Endothelial cell of umbilical vein (primary cell): ENCODE results near the gene PSMB2. TPM values are rescaled to one million over a fixed set of nuclear protein-coding genes. Genes with fewer than 3 reads are reported as not detected.

Source experiments
- BruUV-seq: library from RNA; stranded (reverse); fragments of 400-500 nt; replicated peaks from 2 replicates; lab custom pipeline; 2021; lab: Mats Ljungman, UMichigan
- CTCF ChIA-PET: fragments of 300-600, 350-600 bp; sonication (Branson Sonifier 250); formaldehyde crosslinking; loops from one replicate; lab custom pipeline; 2021; ENCODE audit warnings: antibody characterized with exemption, inconsistent platforms; lab: Charles Lee
- POLR2A ChIA-PET: fragments of 300-600, 350-600 bp; sonication (Branson Sonifier 250); formaldehyde crosslinking; loops from one replicate; lab custom pipeline; 2021; ENCODE audit warnings: antibody characterized with exemption, inconsistent platforms; lab: Charles Lee
- DNase-seq: peaks from one replicate; pipeline ENCODE4 v3.0.0-alpha.2; 2011; ENCODE audit warnings: low read depth, low spot score
- FAIRE-seq: peaks from 2 replicates; lab custom pipeline; 2011; peaks lifted over from hg19 to GRCh38; lab: Jason Lieb, UNC
- H2AFZ ChIP-seq: 2 replicates; pipeline ENCODE4 v1.6.0; 2012; ENCODE audit warnings: low read depth, low read length, control low read depth, inconsistent platforms
- H3K27ac ChIP-seq: 2 replicates; pipeline ENCODE4 v1.5.1; 2011; ENCODE audit warnings: low read depth, mild to moderate bottlenecking, control low read depth, low read length, moderate library complexity; ENCODE audit not compliant: insufficient read depth
- H3K27me3 ChIP-seq, 2 experiments: 2 replicates each; pipeline versions ENCODE4 v1.6.0 to v1.6.1; 2011; ENCODE audit warnings: low read length in 2 of 2, mixed read lengths in 1 of 2; ENCODE audit not compliant: control insufficient read depth in 2 of 2, insufficient read depth in 2 of 2
- H3K36me3 ChIP-seq, 2 experiments: 2 replicates in 1 of 2; 3 replicates in 1 of 2; pipeline ENCODE4 v1.5.1; 2011; ENCODE audit warnings: low read length in 2 of 2, mild to moderate bottlenecking in 1 of 2, moderate library complexity in 1 of 2; ENCODE audit not compliant: control insufficient read depth in 2 of 2, insufficient read depth in 2 of 2; ENCODE audit errors: extremely low read depth in 1 of 2
- H3K4me1 ChIP-seq: 3 replicates; pipeline ENCODE4 v1.5.1; 2011; ENCODE audit warnings: mild to moderate bottlenecking, low read length; ENCODE audit not compliant: control insufficient read depth, insufficient read depth; ENCODE audit errors: extremely low read depth
- H3K4me2 ChIP-seq: 2 replicates; pipeline ENCODE4 v1.6.1; 2011; ENCODE audit warnings: low read length, control low read depth, mixed read lengths; ENCODE audit not compliant: insufficient read depth
- H3K4me3 ChIP-seq, 3 experiments: fragments of 200-600 bp in 1 of 3; sonication (generic), shearing (Covaris generic) in 1 of 3; replicated peaks in 1 of 3; 2 replicates each; pipeline ENCODE4 v1.5.1; 2011 to 2016; ENCODE audit warnings: control low read depth in 3 of 3, low read length in 3 of 3, mild to moderate bottlenecking in 2 of 3, inconsistent platforms in 1 of 3, low read depth in 1 of 3, moderate library complexity in 1 of 3; ENCODE audit not compliant: insufficient read depth in 1 of 3
- H3K79me2 ChIP-seq: 2 replicates; pipeline ENCODE4 v1.6.0; 2012; ENCODE audit warnings: low read length, inconsistent platforms; ENCODE audit not compliant: control insufficient read depth, insufficient read depth
- H3K9ac ChIP-seq: replicated peaks from 2 replicates; pipeline ENCODE3; 2011; ENCODE audit warnings: low read length, control low read depth; ENCODE audit not compliant: insufficient read depth; ENCODE audit errors: extremely low read depth
- H3K9me1 ChIP-seq: replicated peaks from 3 replicates; pipeline ENCODE4 v1.6.0; 2011; ENCODE audit warnings: mild to moderate bottlenecking, low read length; ENCODE audit not compliant: control insufficient read depth, insufficient read depth; ENCODE audit errors: extremely low read depth
- H3K9me3 ChIP-seq: replicated peaks from 2 replicates; pipeline ENCODE4 v1.5.1; 2012; ENCODE audit warnings: low read length, inconsistent platforms; ENCODE audit not compliant: control insufficient read depth, insufficient read depth
- H4K20me1 ChIP-seq: replicated peaks from 2 replicates; pipeline ENCODE3; 2011; ENCODE audit warnings: mild to moderate bottlenecking, low read length; ENCODE audit not compliant: control insufficient read depth, insufficient read depth; ENCODE audit errors: extremely low read depth
- EZH2 ChIP-seq: IDR thresholded peaks from 2 replicates; pipeline ENCODE4 v1.6.1; 2012; ENCODE audit warnings: borderline replicate concordance, low read depth, mild to moderate bottlenecking, moderate library complexity, low read length, inconsistent platforms; ENCODE audit not compliant: severe bottlenecking
- FOS ChIP-seq: IDR thresholded peaks from 2 replicates; pipeline ENCODE4 v1.6.1; 2011; ENCODE audit warnings: mild to moderate bottlenecking, low read length, moderate library complexity, borderline replicate concordance; ENCODE audit not compliant: insufficient read depth
- GATA2 ChIP-seq: IDR thresholded peaks from 2 replicates; pipeline ENCODE4 v1.7.0; 2011; ENCODE audit warnings: low read depth, mild to moderate bottlenecking, moderate library complexity, mixed read lengths, low read length; ENCODE audit not compliant: insufficient read length, insufficient read depth
- JUN ChIP-seq: IDR thresholded peaks from 2 replicates; pipeline ENCODE4 v1.6.1; 2011; ENCODE audit warnings: borderline replicate concordance, low read depth; ENCODE audit not compliant: insufficient read length, insufficient read depth
- MYC ChIP-seq: IDR thresholded peaks from one replicate; pipeline ENCODE4 v1.6.1; 2011; ENCODE audit warnings: mild to moderate bottlenecking, low read depth, low read length
- POLR2A ChIP-seq: IDR thresholded peaks from 2 replicates; pipeline ENCODE4 v1.6.1; 2012; ENCODE audit warnings: low read depth, mild to moderate bottlenecking, control low read depth, low read length
- POLR2AphosphoS5 ChIP-seq: IDR thresholded peaks from 2 replicates; pipeline ENCODE4 v1.6.1; 2012; ENCODE audit warnings: low read depth, mild to moderate bottlenecking, control low read depth, low read length, moderate library complexity; ENCODE audit not compliant: insufficient read depth
- dilution Hi-C: fragments of 300-500 bp; cut with MboI; formaldehyde crosslinking; loops from one replicate; pipeline ENCODE4 v1.15.0; 2019; ENCODE audit warnings: low sequenced_read_pairs; ENCODE audit not compliant: extremely low pct_ligation_motif_present
- intact Hi-C: fragments of 100-400 bp; cut with micrococcal nuclease; formaldehyde crosslinking; loops from one replicate; pipeline ENCODE4 v1.10.0; 2022
- polyA plus RNA-seq, 4 experiments: library from polyadenylated mRNA; depleted of rRNA in 3 of 4; stranded (reverse) in 3 of 4; unstranded in 1 of 4; fragments of >200 nt; gene quantifications; 2 replicates each; pipeline versions ENCODE4 v1.2.1 to v1.2.3, GENCODE V29; 2011 to 2012; ENCODE audit warnings: missing spikeins in 1 of 4
- total RNA-seq: library from RNA; stranded (reverse); gene quantifications from 2 replicates; pipeline ENCODE4 v1.2.3, GENCODE V29; 2021
- TF ChIP-seq, protein P1 (sequence below): IDR thresholded peaks from 2 replicates; pipeline ENCODE4 v1.6.1; 2011; ENCODE audit not compliant: insufficient read depth, insufficient read length
- TF ChIP-seq, protein P2 (sequence below), 2 donors: IDR thresholded peaks; 1 replicate in 1 of 2; 2 replicates in 1 of 2; pipeline ENCODE4 v1.5.1; 2011; ENCODE audit warnings: low read length in 2 of 2, mild to moderate bottlenecking in 2 of 2, moderate library complexity in 2 of 2, control low read depth in 1 of 2, inconsistent platforms in 1 of 2, low read depth in 1 of 2; ENCODE audit not compliant: insufficient read depth in 1 of 2; ENCODE audit errors: extremely low read depth in 1 of 2

The PSMB2 gene
- total and polyA plus RNA-seq, 2 donors (not counting 3 experiments of a cell fraction or from before 2014, with no cell fraction given) = 93.6 to 118 TPM

DNA sequence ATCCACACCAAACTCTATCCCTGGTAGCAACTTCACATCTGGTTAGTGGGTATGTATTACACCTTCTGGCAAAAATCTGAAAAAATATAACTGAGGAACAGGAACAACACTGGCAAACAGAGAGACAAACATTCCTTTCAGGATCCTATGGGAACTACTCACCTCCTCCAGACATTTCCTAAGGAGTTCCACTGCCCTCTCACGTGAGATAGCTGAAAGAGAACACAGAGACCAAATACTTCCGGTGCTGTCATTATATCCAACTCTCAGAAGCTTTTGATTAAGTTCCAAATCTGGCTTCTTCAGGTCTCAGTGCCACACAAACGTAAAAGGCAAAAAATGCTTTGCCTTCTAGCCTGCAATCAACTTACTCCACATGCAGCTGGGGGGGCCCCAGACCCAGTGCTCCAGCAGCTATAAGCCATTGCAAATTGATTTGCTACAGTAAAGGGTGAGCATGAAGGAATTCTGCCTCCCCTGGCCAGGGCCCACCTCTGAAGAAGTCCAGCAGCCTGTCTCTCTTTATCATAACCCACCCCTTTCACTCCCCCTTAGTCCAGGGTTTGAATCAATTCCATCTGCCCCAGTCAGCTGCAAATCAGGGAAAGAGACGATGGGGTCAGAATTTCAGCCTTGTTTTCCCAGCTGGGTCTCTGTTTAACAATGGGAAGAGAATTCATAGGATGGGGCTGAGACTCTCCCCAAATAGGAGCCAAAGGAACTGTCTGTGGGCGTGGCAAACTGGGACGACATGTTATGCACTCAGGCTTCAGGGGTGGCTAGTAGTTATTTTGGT lies 36.1 kb downstream of the PSMB2 start:
- H3K9me1 ChIP-seq = no peaks in the 10 kb centered on the region
- peaks cover 26% of the 10 kb centered on the region for H3K79me2 ChIP-seq
- no peak overlapping the region for H2AFZ ChIP-seq
- no peak for DNase-seq
- intact Hi-C loops = no loop called here
- dilution Hi-C loops = no loop called here
- H3K27ac ChIP-seq = no peak overlapping the region
- H3K9ac ChIP-seq = no peak overlapping the region
- no peaks in the 10 kb centered on the region for H3K9me3 ChIP-seq
- H4K20me1 ChIP-seq = no peaks in the 10 kb centered on the region
- no peak for FAIRE-seq
- H3K4me2 ChIP-seq = no peak overlapping the region
- ChIA-PET POLR2A (no interaction called here), CTCF (interaction anchor here (1.1 kb wide), 1 partner anchor 110 kb away, joined by 3 read pairs; no protein-coding TSS in a partner anchor)
- peaks cover 26 to 28% of the 10 kb centered on the region in 2 experiments for H3K36me3 ChIP-seq
- H3K27me3 ChIP-seq = no peaks in the 10 kb centered on the region
- H3K4me1 ChIP-seq = no peaks in the 10 kb centered on the region
- BruUV-seq = no TSS peak
- TF ChIP-seq, protein P1, sequence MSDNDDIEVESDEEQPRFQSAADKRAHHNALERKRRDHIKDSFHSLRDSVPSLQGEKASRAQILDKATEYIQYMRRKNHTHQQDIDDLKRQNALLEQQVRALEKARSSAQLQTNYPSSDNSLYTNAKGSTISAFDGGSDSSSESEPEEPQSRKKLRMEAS = no peak
- no peak for TF ChIP-seq POLR2AphosphoS5
- H3K4me3 ChIP-seq = no peak overlapping the region

DNA sequence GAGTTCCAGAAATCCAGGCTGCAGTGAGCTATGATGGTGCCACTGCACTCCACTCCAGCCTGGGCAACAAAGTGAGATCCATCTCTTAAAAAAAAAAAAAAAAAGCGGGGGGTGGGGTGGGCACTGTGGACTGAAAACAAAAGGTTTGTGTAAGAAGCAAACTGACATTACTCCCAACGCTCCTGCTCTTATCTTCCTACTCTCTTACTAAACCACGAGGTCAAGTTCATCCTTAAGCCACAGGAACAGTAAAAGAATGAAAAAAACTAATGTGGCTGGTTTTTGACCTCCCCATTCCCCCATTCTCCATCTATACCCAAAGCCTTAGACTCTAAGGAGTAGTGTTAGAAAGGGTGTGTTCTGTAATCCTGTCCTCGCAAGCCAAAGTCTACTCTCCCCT lies 37.4 kb downstream of the PSMB2 start:
- peaks cover 24 to 25% of the 10 kb centered on the region in 2 experiments for H3K36me3 ChIP-seq
- H3K9me1 ChIP-seq = no peaks in the 10 kb centered on the region
- TF ChIP-seq, protein P1 = no peak
- TF ChIP-seq POLR2AphosphoS5 (no peak), POLR2A (no peak), GATA2 (no peak), FOS (no peak), JUN (no peak), EZH2 (no peak), MYC (no peak)
- TF ChIP-seq, protein P2, sequence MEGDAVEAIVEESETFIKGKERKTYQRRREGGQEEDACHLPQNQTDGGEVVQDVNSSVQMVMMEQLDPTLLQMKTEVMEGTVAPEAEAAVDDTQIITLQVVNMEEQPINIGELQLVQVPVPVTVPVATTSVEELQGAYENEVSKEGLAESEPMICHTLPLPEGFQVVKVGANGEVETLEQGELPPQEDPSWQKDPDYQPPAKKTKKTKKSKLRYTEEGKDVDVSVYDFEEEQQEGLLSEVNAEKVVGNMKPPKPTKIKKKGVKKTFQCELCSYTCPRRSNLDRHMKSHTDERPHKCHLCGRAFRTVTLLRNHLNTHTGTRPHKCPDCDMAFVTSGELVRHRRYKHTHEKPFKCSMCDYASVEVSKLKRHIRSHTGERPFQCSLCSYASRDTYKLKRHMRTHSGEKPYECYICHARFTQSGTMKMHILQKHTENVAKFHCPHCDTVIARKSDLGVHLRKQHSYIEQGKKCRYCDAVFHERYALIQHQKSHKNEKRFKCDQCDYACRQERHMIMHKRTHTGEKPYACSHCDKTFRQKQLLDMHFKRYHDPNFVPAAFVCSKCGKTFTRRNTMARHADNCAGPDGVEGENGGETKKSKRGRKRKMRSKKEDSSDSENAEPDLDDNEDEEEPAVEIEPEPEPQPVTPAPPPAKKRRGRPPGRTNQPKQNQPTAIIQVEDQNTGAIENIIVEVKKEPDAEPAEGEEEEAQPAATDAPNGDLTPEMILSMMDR (IDR thresholded peaks at IDR 0.05; ENCODE audit: extremely low read depth in 1 of 2, insufficient read depth in 1 of 2, low read depth in 1 of 2, low read length in 2 of 2) = no peak
- peaks cover 19% of the 10 kb centered on the region for H3K79me2 ChIP-seq
- H3K4me1 ChIP-seq = no peaks in the 10 kb centered on the region
- no peak overlapping the region for H3K9ac ChIP-seq
- no peaks in the 10 kb centered on the region for H4K20me1 ChIP-seq
- no peaks in the 10 kb centered on the region for H3K27me3 ChIP-seq
- no peaks in the 10 kb centered on the region for H3K9me3 ChIP-seq
- no peak for DNase-seq
- no peak overlapping the region for H3K4me3 ChIP-seq
- POLR2A ChIA-PET = no interaction called here
- no TSS peak for BruUV-seq
- intact Hi-C loops = no loop called here
- no peak overlapping the region for H2AFZ ChIP-seq
- CTCF ChIA-PET = interaction anchor here (0.7 to 1.1 kb wide), 3 partner anchors 17 to 138 kb away, joined by 3 to 4 read pairs (median 3); no protein-coding TSS in a partner anchor
- dilution Hi-C loops = no loop called here
- H3K27ac ChIP-seq = no peak overlapping the region
- no peak for FAIRE-seq
- no peak overlapping the region for H3K4me2 ChIP-seq
